Measurements from ENCODE around the gene PDE4B.

DNA sequence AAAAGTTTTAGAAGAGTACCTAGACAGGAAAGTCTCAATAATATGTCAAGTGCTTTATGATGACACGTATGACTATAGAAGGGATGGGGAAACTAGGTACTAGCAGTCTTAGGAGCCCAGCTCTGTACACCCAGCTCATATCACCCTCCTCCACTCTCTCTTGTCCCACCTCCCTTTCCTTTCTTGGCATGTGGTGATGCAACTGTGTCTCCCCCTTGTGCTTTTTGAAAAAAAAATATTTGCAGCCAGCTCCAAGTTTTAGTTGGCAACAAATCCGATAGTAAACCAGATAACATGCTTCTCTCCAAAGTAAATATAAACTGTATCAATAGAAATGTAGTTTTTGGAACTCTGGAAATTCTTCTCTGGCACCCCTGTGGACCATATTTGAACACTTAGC lies 280.7 kb downstream of the PDE4B start:
- TF ChIP-seq, protein P1, sequence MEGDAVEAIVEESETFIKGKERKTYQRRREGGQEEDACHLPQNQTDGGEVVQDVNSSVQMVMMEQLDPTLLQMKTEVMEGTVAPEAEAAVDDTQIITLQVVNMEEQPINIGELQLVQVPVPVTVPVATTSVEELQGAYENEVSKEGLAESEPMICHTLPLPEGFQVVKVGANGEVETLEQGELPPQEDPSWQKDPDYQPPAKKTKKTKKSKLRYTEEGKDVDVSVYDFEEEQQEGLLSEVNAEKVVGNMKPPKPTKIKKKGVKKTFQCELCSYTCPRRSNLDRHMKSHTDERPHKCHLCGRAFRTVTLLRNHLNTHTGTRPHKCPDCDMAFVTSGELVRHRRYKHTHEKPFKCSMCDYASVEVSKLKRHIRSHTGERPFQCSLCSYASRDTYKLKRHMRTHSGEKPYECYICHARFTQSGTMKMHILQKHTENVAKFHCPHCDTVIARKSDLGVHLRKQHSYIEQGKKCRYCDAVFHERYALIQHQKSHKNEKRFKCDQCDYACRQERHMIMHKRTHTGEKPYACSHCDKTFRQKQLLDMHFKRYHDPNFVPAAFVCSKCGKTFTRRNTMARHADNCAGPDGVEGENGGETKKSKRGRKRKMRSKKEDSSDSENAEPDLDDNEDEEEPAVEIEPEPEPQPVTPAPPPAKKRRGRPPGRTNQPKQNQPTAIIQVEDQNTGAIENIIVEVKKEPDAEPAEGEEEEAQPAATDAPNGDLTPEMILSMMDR (IDR thresholded peaks at IDR 0.05) = no peak
- TF ChIP-seq POLR2A (IDR thresholded peaks at IDR 0.05) = no peak

All from lower leg skin (tissue), 3 donors.